Caco-2 (cell line): Measurements from ENCODE around the gene MYBPC3. TPM values are rescaled to one million over a fixed set of nuclear protein-coding genes. Genes with fewer than 3 reads are reported as not detected.
"Not testable (repeated sequence)": the region's sequence is repeated elsewhere in the genome, so short reads cannot be mapped to it uniquely, and the experiment has no call there.

Experiments
- BruUV-seq: library from RNA; stranded (reverse); fragments of 400-500 nt; replicated peaks from 2 replicates; lab custom pipeline; 2021; lab: Mats Ljungman, UMichigan
- CTCF ChIA-PET: fragments of 300-600 bp; sonication (Branson Sonifier 250); formaldehyde crosslinking; loops from one replicate; lab custom pipeline; 2022; ENCODE audit warnings: antibody characterized with exemption; lab: Charles Lee
- POLR2A ChIA-PET: fragments of 300-600 bp; sonication (Branson Sonifier 250); formaldehyde crosslinking; loops from one replicate; lab custom pipeline; 2022; ENCODE audit warnings: antibody characterized with exemption; lab: Charles Lee
- DNase-seq, 2 experiments: peaks; one replicate each; pipeline versions ENCODE4 v3.0.0 to v3.0.0-alpha.2; 2020 to 2022
- H3K27me3 ChIP-seq: replicated peaks from 2 replicates; pipeline ENCODE4 v1.6.0; 2011; ENCODE audit warnings: low read length; ENCODE audit not compliant: control insufficient read depth, insufficient read depth
- H3K36me3 ChIP-seq: 2 replicates; pipeline ENCODE4 v1.5.1; 2011; ENCODE audit warnings: low read length; ENCODE audit not compliant: control insufficient read depth, insufficient read depth
- H3K4me1 ChIP-seq: fragments of 250-450 bp; sonication (Bioruptor Pico); 2 replicates; pipeline ENCODE4 v1.5.1; 2020; ENCODE audit warnings: mild to moderate bottlenecking
- H3K4me3 ChIP-seq: 2 replicates; pipeline ENCODE4 v1.5.1; 2011; ENCODE audit warnings: low read depth, mild to moderate bottlenecking, control low read depth, low read length
- H3K9me3 ChIP-seq: fragments of 250-450 bp; sonication (Bioruptor Pico); 2 replicates; pipeline ENCODE4 v1.5.1; 2020; ENCODE audit warnings: mild to moderate bottlenecking, moderate library complexity
- H3K27ac Mint-ChIP-seq: one replicate; pipeline ENCODE4 v1.8.0; 2022; ENCODE audit warnings: mixed read lengths; ENCODE audit not compliant: unreplicated experiment
- H3K27me3 Mint-ChIP-seq: one replicate; pipeline ENCODE4 v1.8.0; 2022; ENCODE audit warnings: mixed read lengths; ENCODE audit not compliant: insufficient read depth, unreplicated experiment
- H3K36me3 Mint-ChIP-seq: one replicate; pipeline ENCODE4 v1.8.0; 2022; ENCODE audit warnings: mild to moderate bottlenecking, mixed read lengths; ENCODE audit not compliant: insufficient read depth, unreplicated experiment
- H3K4me1 Mint-ChIP-seq: one replicate; pipeline ENCODE4 v1.8.0; 2022; ENCODE audit warnings: low read depth, mixed read lengths; ENCODE audit not compliant: unreplicated experiment
- H3K4me3 Mint-ChIP-seq: one replicate; pipeline ENCODE4 v1.8.0; 2022; ENCODE audit warnings: mild to moderate bottlenecking, moderate library complexity, mixed read lengths; ENCODE audit not compliant: unreplicated experiment
- H3K9me3 Mint-ChIP-seq: one replicate; pipeline ENCODE4 v1.8.0; 2022; ENCODE audit warnings: mixed read lengths; ENCODE audit not compliant: unreplicated experiment
- intact Hi-C: fragments of 100-400 bp; cut with micrococcal nuclease; formaldehyde crosslinking; loops from one replicate; pipeline ENCODE4 v1.10.0; 2022; ENCODE audit not compliant: unreplicated experiment
- total RNA-seq: library from RNA; stranded (reverse); gene quantifications from 2 replicates; pipeline ENCODE4 v1.2.3, GENCODE V29; 2022
- TF ChIP-seq, protein P1 (sequence below), 2 experiments: fragments of 200-600 bp in 1 of 2; IDR thresholded peaks; 1 replicate in 1 of 2; 2 replicates in 1 of 2; pipeline versions ENCODE4 v1.5.1 to v1.8.0; 2011 to 2022; ENCODE audit warnings: antibody characterized with exemption in 1 of 2, control low read depth in 1 of 2, inconsistent platforms in 1 of 2, low read depth in 1 of 2, low read length in 1 of 2, mild to moderate bottlenecking in 1 of 2, moderate library complexity in 1 of 2; ENCODE audit not compliant: insufficient read depth in 1 of 2, severe bottlenecking in 1 of 2, unreplicated experiment in 1 of 2

The MYBPC3 gene
- total RNA-seq, 1 experiment from 2014 or later, result not detected

DNA sequence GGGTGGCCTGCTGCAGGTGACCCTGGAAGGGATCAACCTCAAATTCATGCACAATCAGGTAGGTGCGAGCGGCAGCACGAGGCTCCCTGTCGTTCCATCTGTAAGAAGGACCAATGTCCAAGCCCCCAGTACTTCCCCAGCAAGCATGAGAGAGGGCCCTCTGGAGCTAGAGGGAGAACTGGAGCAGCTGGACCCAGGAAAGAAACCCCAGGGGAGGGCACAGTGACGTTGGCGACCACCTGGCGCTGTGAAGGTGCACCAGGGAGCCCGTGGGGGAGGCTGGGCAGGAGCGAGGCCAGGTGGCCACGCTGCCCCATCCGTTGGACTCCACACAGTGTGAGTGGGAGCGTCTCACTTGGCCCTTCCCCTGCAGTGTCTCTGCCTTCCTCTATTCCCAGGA, 28.0 kb downstream of the MYBPC3 start:
- Histone ChIP-seq H3K9me3 (no peaks in the 10 kb centered on the region), H3K27me3 (no peaks in the 10 kb centered on the region), H3K4me3 (no peak overlapping the region), H3K4me1 (no peaks in the 10 kb centered on the region), H3K36me3 (peaks cover 5% of the 10 kb centered on the region; the same call in 1 of the 2 replicates)
- POLR2A ChIA-PET, result interaction anchor here (0.5 kb wide), 1 partner anchor 17 kb away, joined by 5 read pairs; no protein-coding TSS in a partner anchor
- BruUV-seq, result no TSS peak
- Mint-ChIP-seq H3K27ac (peak overlapping the region; percentile 2), H3K4me3 (no peak overlapping the region), H3K9me3 (no peaks in the 10 kb centered on the region), H3K4me1 (no peaks in the 10 kb centered on the region), H3K36me3 (peaks cover 30% of the 10 kb centered on the region), H3K27me3 (no peaks in the 10 kb centered on the region)
- DNase-seq, result no peak
- intact Hi-C loops, result no loop called here
- TF ChIP-seq, protein P1, sequence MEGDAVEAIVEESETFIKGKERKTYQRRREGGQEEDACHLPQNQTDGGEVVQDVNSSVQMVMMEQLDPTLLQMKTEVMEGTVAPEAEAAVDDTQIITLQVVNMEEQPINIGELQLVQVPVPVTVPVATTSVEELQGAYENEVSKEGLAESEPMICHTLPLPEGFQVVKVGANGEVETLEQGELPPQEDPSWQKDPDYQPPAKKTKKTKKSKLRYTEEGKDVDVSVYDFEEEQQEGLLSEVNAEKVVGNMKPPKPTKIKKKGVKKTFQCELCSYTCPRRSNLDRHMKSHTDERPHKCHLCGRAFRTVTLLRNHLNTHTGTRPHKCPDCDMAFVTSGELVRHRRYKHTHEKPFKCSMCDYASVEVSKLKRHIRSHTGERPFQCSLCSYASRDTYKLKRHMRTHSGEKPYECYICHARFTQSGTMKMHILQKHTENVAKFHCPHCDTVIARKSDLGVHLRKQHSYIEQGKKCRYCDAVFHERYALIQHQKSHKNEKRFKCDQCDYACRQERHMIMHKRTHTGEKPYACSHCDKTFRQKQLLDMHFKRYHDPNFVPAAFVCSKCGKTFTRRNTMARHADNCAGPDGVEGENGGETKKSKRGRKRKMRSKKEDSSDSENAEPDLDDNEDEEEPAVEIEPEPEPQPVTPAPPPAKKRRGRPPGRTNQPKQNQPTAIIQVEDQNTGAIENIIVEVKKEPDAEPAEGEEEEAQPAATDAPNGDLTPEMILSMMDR (IDR thresholded peaks at IDR 0.05; ENCODE audit: insufficient read depth in 1 of 2, low read depth in 1 of 2, low read length in 1 of 2, severe bottlenecking in 1 of 2, unreplicated experiment in 1 of 2), result no peak
- CTCF ChIA-PET, result no interaction called here

DNA sequence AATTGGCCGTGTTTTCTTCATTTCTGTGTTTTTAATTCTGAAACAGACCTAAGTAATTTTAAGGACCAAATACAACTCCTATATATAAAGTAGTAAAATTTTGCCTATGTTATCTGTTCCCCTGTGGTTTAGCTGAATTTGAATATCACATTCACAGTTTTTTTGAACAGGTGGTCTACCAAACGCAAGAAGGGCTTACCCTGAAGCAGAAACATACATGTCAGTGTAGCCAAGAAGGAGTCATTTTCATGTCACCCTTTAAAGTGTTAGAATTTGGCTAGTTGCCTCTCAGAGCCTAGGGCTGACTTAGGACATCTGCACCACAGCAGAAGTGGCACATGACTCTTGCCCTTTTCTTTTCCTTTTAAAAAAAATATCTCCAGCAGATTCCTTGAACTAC, 34.3 kb downstream of the MYBPC3 start:
- Histone ChIP-seq H3K36me3 (peaks cover 4% of the 10 kb centered on the region), H3K9me3 (no peaks in the 10 kb centered on the region), H3K4me1 (no peaks in the 10 kb centered on the region), H3K4me3 (no peak overlapping the region), H3K27me3 (no peaks in the 10 kb centered on the region)
- H3K4me1 Mint-ChIP-seq, result no peaks in the 10 kb centered on the region
- intact Hi-C loops, result no loop called here
- DNase-seq, result no peak
- H3K9me3 Mint-ChIP-seq, result no peaks in the 10 kb centered on the region
- TF ChIP-seq, protein P1 (IDR thresholded peaks at IDR 0.05; ENCODE audit: insufficient read depth in 1 of 2, low read depth in 1 of 2, low read length in 1 of 2, severe bottlenecking in 1 of 2, unreplicated experiment in 1 of 2), result no peak
- H3K27me3 Mint-ChIP-seq, result no peaks in the 10 kb centered on the region
- no peak overlapping the region for H3K27ac Mint-ChIP-seq
- peaks cover 42% of the 10 kb centered on the region for H3K36me3 Mint-ChIP-seq
- POLR2A ChIA-PET, result no interaction called here
- H3K4me3 Mint-ChIP-seq, result no peak overlapping the region
- no TSS peak for BruUV-seq
- CTCF ChIA-PET, result no interaction called here

DNA sequence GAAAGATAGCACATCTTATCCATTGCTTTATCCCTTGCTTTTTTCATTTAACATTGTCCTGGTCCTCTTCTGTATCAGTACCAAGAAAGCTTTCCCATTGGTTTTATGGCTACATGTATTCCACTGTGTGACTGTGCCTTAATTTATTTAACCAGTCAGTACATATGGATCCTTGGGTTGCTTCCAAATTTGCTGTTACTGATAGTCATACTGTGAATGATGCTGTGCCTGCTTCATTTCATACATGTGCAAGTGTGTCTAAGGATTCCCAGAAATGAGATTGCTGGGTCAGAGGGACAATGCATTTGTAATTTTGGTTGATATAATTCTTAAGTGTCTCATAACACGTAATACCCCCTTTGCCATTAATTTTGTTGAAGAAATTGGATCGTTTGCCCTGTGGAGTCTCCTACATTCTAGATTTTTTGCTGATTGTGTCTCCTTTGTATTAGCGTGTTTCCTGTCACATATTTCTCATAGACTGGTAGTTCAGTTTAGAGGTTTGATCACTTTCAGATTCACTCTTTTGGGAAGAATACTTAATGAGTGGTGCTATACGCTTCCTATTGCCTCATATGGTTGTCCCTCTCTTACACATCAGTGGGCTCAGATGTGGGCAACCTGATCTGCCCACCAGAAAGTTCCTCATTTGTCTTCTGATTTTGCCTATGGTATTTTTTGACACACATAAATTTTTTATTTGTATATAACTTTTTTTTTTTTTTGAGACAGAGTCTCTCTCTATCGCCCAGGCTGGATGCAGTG, 35.3 kb downstream of the MYBPC3 start:
- Mint-ChIP-seq H3K27ac (no peak overlapping the region), H3K9me3 (no peaks in the 10 kb centered on the region), H3K36me3 (peaks cover 51% of the 10 kb centered on the region), H3K27me3 (no peaks in the 10 kb centered on the region), H3K4me1 (no peaks in the 10 kb centered on the region), H3K4me3 (no peak overlapping the region)
- H3K9me3 ChIP-seq, result no peaks in the 10 kb centered on the region
- no peaks in the 10 kb centered on the region for H3K27me3 ChIP-seq
- H3K36me3 ChIP-seq, result peaks cover 4% of the 10 kb centered on the region
- intact Hi-C loops, result no loop called here
- TF ChIP-seq, protein P1 (IDR thresholded peaks at IDR 0.05; ENCODE audit: insufficient read depth in 1 of 2, low read depth in 1 of 2, low read length in 1 of 2, severe bottlenecking in 1 of 2, unreplicated experiment in 1 of 2), result no peak
- H3K4me3 ChIP-seq, result no peak overlapping the region
- BruUV-seq, result no TSS peak
- DNase-seq, result no peak
- ChIA-PET CTCF (no interaction called here), POLR2A (no interaction called here)
- H3K4me1 ChIP-seq, result no peaks in the 10 kb centered on the region

DNA sequence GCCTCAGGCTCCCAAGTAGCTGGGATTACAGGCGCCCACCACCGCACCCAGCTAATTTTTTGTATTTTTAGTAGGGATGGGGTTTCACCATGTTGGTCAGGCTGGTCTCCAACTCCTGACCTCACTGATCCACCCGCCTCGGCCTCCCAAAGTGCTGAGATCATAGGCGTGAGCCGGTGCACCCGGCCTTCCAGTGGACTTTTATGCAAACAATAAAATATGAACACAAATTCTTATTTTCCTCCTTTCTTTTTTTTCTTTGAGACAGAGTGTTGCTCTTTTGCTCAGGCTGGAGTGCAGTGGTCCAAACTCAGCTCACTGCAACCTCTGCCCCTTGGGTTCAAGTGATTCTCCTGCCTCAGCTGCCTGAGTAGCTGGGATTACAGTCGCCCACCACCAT, 36.0 kb downstream of the MYBPC3 start:
- H3K27me3 ChIP-seq, POLR2A ChIA-PET, CTCF ChIA-PET, H3K4me1 ChIP-seq, intact Hi-C loops, H3K27ac Mint-ChIP-seq, H3K9me3 Mint-ChIP-seq, H3K27me3 Mint-ChIP-seq, H3K4me1 Mint-ChIP-seq, H3K4me3 Mint-ChIP-seq, H3K9me3 ChIP-seq, DNase-seq, H3K36me3 ChIP-seq, H3K4me3 ChIP-seq, BruUV-seq: not testable (repeated sequence)
- H3K36me3 Mint-ChIP-seq, result peaks cover 55% of the 10 kb centered on the region
